Lower leg skin (tissue), 4 donors: Measurements from ENCODE around the gene SCEL. TPM values are rescaled to one million over a fixed set of nuclear protein-coding genes. Genes with fewer than 3 reads are reported as not detected.

ENCODE experiments used
- DNase-seq, 2 donors: peaks; one replicate each; pipeline ENCODE4 v3.0.0-alpha.2; 2019; ENCODE audit warnings: low spot score in 2 of 2
- H3K4me3 ChIP-seq: fragments of 200-600 bp; sonication (generic); 2 replicates; pipeline ENCODE4 v1.5.1; 2017; ENCODE audit warnings: mild to moderate bottlenecking, low read depth; ENCODE audit not compliant: poor library complexity, severe bottlenecking
- POLR2A ChIP-seq, 2 donors: fragments of 450-650 bp; IDR thresholded peaks; one replicate each; pipeline ENCODE4 v1.6.1; 2016 to 2017; ENCODE audit warnings: antibody characterized with exemption in 2 of 2, mild to moderate bottlenecking in 1 of 2, moderate library complexity in 1 of 2
- WGBS, 2 donors: methylation state at CpG; one replicate each; pipeline ENCODE4 v1.1.5; 2018; 5-methylcytosine and 5-hydroxymethylcytosine counted together
- intact Hi-C: fragments of 100-400 bp; cut with DNase I; formaldehyde crosslinking; loops from one replicate; pipeline ENCODE4 v1.15.0; 2023; ENCODE audit warnings: low total_unique reads
- total RNA-seq, 4 donors: library from RNA; depleted of rRNA; stranded (reverse); fragments of >200 nt; gene quantifications; one replicate each; pipeline ENCODE4 v1.1.0, GENCODE V29; 2016
- TF ChIP-seq, protein P1 (sequence below), 3 donors: fragments of 450-650 bp; IDR thresholded peaks; one replicate each; pipeline ENCODE4 v1.5.1; 2016; ENCODE audit warnings: antibody characterized with exemption in 3 of 3, mild to moderate bottlenecking in 3 of 3, moderate library complexity in 2 of 3

Gene SCEL
- total RNA-seq, 4 donors from 2014 or later: 298 to 628 (median 352) TPM

DNA sequence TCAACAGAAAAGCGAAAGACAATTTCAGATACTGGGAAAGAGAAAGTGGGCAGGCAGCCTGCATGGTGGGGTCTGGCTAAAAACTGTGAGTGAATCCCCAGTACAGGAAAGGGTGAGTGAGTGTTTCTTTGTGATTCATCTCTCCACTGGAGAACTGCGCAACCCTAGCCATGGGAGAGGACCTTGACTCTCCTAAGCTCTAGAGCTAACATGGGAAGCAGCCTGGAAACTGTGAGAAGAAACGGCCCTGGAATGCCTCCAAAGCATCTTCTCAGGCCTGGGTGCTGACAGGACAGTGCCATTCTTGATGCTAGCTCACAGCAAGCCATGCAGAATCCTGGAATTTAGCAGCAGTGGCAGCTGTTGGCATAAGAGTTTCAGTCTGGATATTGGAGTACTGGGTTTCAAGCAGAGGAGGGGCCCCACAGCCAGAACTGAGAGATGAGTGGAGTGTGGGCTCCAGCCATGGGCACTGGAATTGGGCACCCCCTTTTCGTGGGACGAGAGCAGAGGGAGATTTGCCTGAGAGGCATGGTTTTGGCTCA is 143.3 kb downstream of the SCEL start:
- no peak for DNase-seq
- intact Hi-C loops: no loop called here
- no peak overlapping the region for H3K4me3 ChIP-seq
- 71 to 73% methylated on average over 5 of the region's 5 CpGs for WGBS, 2 donors
- no peak for TF ChIP-seq POLR2A (IDR thresholded peaks at IDR 0.05)
- TF ChIP-seq, protein P1, sequence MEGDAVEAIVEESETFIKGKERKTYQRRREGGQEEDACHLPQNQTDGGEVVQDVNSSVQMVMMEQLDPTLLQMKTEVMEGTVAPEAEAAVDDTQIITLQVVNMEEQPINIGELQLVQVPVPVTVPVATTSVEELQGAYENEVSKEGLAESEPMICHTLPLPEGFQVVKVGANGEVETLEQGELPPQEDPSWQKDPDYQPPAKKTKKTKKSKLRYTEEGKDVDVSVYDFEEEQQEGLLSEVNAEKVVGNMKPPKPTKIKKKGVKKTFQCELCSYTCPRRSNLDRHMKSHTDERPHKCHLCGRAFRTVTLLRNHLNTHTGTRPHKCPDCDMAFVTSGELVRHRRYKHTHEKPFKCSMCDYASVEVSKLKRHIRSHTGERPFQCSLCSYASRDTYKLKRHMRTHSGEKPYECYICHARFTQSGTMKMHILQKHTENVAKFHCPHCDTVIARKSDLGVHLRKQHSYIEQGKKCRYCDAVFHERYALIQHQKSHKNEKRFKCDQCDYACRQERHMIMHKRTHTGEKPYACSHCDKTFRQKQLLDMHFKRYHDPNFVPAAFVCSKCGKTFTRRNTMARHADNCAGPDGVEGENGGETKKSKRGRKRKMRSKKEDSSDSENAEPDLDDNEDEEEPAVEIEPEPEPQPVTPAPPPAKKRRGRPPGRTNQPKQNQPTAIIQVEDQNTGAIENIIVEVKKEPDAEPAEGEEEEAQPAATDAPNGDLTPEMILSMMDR (IDR thresholded peaks at IDR 0.05): no peak

DNA sequence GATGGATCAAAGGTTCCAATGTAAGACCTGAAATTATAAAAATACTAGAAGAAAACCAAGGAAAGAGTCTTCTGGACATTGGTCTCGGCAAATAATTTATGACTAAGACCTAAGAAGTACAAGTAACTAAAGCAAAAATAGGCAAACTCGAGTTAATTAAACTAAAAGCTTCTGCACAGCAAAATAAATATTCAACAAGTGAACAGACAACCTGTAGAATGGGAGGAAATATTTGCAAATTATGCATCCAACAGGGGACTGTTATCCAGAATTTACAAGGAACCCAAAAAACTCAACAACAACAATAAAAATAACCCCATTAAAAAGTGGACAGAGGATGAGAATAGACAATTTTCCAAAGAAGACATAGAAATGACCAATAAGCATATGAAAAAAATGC is 152.3 kb downstream of the SCEL start:
- no peak for DNase-seq
- intact Hi-C loops: no loop called here
- TF ChIP-seq, protein P1 (IDR thresholded peaks at IDR 0.05): no peak
- no peak for TF ChIP-seq POLR2A (IDR thresholded peaks at IDR 0.05)
- no peak overlapping the region for H3K4me3 ChIP-seq
- WGBS, 2 donors: 80 to 91% methylated on average over 2 of the region's 2 CpGs

DNA sequence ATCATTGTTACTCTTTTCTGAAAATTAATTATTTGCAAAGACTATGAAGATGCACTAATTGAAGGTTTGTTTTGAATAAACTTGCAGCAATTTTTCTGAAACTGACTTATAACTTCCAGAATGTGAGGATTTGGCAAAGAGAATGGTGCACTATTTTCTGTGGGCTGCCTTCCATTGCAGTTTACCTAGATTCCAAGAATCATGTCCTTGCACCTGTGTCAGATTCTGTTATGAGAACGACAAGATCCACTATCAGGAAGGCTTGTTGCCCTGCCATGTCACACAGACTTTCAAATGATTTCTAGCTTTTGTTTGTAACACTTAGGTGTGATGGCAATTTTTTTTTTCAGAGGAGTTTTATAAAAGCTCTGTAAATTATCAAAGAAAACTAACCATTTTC is 156.4 kb downstream of the SCEL start:
- no peak overlapping the region for H3K4me3 ChIP-seq
- intact Hi-C loops: no loop called here
- DNase-seq: no peak
- 55 to 59% methylated on average over 1 of the region's 1 CpG for WGBS, 2 donors
- no peak for TF ChIP-seq POLR2A (IDR thresholded peaks at IDR 0.05)
- TF ChIP-seq, protein P1 (IDR thresholded peaks at IDR 0.05): no peak

DNA sequence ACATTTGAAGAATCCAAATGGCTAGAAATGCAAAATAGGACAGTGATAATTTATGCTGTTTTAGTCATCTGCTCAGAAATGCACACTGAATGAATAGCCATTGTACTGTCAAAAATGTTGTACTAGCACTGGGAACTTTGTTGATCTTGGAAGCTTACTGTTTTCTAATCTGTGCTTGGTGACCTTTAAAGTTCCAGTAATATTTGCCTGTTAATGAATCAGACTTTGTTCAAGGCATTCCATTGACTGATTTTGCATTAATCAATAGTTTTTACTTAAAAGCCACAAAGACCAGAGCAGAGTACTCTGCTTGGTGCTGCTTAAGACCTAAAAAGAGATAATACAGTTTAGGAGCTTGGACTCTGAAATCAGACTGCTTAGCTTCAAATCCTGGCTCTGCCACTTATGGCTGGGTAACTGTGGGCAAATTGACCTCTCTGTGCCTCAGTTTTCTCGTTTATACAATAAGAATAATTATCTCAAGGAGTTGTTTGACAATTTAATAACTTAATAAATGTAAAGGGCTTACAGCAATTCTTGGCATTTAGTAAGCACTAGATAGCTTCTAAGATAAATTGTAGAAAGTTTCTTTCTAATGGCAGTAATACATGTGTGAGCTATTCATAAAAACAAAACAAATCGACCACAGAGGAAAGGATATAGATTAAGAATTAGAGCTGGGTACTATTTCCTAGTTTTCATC is 157.4 kb downstream of the SCEL start:
- no peak for DNase-seq

DNA sequence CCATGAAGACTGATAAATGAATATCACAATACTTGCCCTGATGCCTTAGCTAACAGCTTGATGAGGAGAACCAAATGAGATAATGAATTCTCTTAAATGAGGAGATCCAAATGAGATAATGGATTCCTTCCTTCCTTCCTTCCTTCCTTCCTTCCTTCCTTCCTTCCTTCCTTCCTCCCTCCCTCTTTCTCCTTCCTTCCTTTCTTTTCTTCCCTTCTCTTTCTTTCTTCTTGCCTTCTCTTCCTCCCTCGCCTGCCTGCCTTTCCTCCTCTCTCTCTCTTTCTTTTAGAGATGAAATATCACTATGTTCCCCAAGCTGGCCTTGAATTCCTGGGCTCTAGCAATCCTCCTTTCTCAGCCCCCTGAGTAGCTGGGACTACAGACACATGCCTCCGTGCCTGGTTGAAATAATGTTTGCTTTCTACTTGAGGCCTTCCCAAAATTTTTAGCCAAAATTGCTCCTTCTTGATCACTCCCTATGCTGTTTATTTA is 158.0 kb downstream of the SCEL start:
- no peak for DNase-seq
- no peak overlapping the region for H3K4me3 ChIP-seq
- WGBS, 2 donors: 74 to 91% methylated on average over 2 of the region's 2 CpGs
- intact Hi-C loops: no loop called here
- TF ChIP-seq POLR2A (IDR thresholded peaks at IDR 0.05): no peak
- TF ChIP-seq, protein P1 (IDR thresholded peaks at IDR 0.05): no peak

More for the DNA sequence above, 157.4 kb downstream of the SCEL start:
- whole genome bisulfite sequencing, 2 donors: 52% methylated on average over 2 of the region's 2 CpGs
- no peak overlapping the region for H3K4me3 ChIP-seq
- intact Hi-C loops: no loop called here
- TF ChIP-seq, protein P1 (IDR thresholded peaks at IDR 0.05): no peak
- TF ChIP-seq POLR2A (IDR thresholded peaks at IDR 0.05): no peak

Other genes starting within 250 kb of the SCEL start
- gene MYCBP2, start 208.6 kb upstream of the SCEL start, total RNA-seq: 100 to 1,000 TPM; 189 to 242 (median 231) TPM
- gene SLAIN1, start 162.0 kb downstream of the SCEL start, total RNA-seq: 1 to 10 TPM; 3.0 to 7.5 (median 4.4) TPM